CD4-positive, alpha-beta T cell treated with Interleukin-17A for 4 hours (primary cell): ENCODE results near the gene TPO.
"Not testable (repeated sequence)": the region's sequence is repeated elsewhere in the genome, so short reads cannot be mapped to it uniquely, and the experiment has no call there.

ENCODE experiments used
- DNase-seq: peaks from one replicate; pipeline ENCODE4 v3.0.0-alpha.2; 2020; ENCODE audit warnings: mixed read lengths

TPO gene

DNA sequence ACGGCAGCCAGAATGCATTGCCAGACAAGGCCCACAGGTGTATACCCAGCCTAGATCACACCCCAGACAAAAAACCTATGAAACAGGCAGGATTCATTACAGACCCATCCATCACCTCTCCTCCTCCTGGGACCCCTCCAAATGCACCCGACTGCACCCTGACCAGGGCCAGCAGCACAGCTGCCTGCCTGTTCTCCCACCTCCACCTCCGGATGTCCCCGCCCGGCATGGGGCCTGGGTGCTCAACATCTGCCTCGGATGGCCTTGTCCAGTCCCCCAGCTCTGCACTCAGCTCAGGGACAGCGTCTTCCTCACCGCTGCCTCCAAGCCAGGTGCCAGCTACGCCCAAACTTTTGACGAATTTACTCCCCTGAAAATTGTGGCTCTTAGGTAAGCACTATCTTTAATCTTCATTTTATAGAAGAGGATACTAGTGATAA, 91.1 kb downstream of the TPO start:
- no peak for DNase-seq

DNA sequence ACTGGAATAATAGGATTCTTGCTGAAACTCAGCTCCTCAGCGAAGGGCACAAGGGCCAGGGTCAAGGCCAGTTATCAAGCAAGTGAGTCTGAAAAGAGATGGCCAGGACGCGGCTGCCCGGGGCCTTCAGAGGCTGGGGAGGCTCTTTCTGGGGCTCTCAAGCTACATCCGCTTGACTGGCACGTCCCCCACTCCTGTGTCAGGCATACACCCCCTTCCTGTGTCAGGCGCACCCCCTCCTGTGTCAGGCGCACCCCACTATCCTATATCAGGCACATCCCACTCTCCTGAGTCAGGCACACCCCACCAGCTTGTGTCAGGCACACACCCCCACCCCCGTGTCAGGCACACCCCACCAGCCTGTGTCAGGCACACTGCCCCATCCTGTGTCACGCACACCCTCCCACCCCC, 91.8 kb downstream of the TPO start:
- DNase-seq = no peak

DNA sequence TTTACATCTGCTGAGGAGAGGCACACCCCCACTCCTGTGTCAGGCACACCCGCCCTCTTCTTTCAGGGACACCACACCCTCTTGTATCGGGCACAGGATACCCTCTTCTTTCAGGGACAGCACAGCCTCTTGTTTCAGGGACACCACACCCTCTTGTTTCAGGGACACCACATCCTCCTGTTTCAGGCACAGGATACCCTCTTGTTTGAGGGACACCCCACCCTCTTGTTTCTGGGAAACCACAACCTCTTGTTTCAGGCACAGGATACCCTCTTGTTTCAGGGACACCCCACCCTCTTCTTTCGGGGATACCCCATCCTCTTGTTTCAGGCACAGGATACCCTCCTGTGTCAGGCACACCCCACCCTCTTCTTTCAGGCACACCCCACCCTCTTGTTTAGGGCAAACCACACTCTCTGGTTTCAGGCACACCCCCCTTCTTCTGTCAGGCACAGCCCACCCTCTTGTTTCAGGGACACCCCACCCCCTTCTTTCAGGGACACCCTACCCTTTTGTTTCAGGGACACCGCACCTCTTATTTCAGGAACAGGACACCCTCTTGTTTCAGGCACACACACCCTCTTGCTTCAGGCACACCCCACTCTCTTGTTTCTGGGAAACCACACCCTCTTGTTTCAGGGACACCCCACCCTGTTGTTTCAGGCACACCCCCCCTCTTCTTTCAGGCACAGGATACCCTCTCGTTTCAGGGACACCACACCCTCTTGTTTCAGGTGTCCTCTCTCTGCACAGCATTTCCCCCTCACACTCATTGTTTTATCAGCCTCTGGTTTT, 96.2 kb downstream of the TPO start:
- peak; percentile 26 for DNase-seq

- DNase-seq = no peak
Observed at GRCh38 chr2:1510176-1510575, 96.9 kb downstream of the TPO start.

- DNase-seq = no peak
Observed at GRCh38 chr2:1511455-1511854, 98.2 kb downstream of the TPO start.

- DNase-seq = no peak
Observed at GRCh38 chr2:1512321-1513289, 99.3 kb downstream of the TPO start.

DNA sequence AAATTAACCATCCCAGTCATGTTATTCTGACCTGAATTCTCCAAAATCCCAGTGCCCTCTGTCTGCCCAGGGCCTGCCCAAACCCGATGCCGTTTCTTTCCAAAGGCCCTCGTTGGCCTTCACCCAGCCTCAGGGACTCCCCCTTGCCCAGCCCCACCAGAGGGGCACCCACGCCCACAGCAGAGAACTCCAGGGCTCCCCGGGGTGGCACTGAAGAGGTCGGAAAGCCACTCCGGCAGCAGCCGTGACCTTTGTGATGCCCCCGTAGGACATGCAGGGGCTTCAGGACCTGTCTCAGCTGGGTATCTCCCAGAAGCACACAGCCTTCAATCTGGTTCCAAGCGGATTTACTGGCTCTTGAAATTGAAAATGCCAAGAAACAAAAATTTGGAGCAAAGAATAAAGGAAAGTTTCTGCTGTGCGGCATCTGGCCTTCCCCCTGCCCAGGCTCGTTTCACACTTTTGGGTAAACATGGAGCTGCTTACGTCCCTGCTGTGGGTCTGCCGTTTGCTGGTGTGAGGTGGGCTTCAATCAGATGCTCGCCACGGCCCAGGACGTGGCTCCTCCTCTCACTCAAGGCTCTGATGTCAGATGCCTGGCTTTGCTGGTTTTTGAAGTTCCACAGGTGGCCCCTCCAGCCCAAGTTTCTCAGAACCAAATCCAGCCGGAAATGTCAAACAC, 101.3 kb downstream of the TPO start:
- DNase-seq = no peak

- no peak for DNase-seq
Observed at GRCh38 chr2:1515073-1515430, 101.8 kb downstream of the TPO start.

- DNase-seq = no peak
Observed at GRCh38 chr2:1515986-1516797, 102.9 kb downstream of the TPO start.

DNA sequence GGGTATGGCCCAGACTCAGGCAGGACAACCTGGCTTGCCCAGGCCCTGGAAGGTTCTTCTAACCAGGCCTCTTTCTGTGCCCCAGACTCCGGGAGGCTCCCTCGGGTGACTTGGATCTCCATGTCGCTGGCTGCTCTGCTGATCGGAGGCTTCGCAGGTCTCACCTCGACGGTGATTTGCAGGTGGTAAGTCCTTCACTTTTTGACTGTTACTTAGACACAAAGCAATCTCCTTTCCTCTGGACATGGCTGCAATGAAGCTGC, 103.5 kb downstream of the TPO start:
- DNase-seq = no peak

GRCh38 chr2:1517291-1517690, 104.0 kb downstream of the TPO start:
- not testable (repeated sequence) for DNase-seq

DNA sequence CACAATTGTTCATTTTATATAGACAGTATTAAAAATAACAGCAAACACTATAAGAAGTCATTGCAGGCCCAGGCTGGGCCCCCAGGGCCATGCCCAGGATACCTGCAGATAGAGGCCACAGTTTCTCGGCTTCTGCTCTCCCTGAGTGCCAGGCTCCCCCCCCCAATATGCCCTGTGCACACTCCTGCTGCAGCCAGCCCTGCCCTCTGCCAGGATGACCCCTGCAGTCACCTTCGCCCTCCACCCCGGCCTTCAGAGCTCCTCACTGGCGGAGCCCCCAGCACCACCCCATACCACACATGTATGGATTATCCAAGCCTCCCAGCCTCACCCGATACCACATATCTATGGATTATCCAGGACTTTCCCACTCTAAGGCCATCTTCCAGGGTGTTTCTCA, 104.5 kb downstream of the TPO start:
- no peak for DNase-seq

- DNase-seq = no peak
Observed at GRCh38 chr2:1518331-1518803, 105.1 kb downstream of the TPO start.

DNA sequence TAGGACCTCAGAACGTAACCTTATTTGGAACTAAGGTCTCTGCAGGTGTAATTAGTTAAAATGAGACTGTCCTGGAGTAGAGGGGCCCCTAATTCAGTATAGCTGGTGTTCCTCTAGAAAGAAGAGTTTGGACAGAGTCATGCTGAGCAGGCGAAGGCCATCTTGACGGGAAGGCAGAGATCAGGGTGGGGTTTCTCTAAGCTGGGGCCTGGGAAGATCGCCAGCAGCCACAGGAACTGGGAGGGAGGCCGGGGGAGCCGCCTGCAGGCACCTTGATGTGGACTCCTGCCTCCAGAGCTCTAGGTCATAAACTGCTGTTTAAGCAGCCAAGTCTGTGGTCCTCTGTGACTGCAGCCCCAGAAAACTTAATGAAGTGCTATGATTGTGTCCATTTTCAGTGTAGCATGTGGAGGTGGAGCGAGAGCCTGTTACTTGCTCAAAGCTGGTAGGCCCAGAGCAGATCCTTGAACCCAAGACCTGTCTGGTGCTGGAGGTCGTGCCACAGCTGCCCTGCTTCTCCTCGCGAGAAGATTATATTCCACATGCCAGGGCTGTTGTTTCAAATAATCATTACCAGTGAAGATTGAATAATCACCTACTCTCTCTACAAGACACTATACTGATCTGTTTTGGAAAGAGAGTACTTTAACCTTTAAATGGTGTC, 105.7 kb downstream of the TPO start:
- peak; percentile 18 for DNase-seq

- no peak for DNase-seq
Observed at GRCh38 chr2:1521191-1521877, 108.1 kb downstream of the TPO start.

- no peak for DNase-seq
Observed at GRCh38 chr2:1521878-1522830, 108.9 kb downstream of the TPO start.

- no peak for DNase-seq
Observed at GRCh38 chr2:1527153-1527992, 114.1 kb downstream of the TPO start.

DNA sequence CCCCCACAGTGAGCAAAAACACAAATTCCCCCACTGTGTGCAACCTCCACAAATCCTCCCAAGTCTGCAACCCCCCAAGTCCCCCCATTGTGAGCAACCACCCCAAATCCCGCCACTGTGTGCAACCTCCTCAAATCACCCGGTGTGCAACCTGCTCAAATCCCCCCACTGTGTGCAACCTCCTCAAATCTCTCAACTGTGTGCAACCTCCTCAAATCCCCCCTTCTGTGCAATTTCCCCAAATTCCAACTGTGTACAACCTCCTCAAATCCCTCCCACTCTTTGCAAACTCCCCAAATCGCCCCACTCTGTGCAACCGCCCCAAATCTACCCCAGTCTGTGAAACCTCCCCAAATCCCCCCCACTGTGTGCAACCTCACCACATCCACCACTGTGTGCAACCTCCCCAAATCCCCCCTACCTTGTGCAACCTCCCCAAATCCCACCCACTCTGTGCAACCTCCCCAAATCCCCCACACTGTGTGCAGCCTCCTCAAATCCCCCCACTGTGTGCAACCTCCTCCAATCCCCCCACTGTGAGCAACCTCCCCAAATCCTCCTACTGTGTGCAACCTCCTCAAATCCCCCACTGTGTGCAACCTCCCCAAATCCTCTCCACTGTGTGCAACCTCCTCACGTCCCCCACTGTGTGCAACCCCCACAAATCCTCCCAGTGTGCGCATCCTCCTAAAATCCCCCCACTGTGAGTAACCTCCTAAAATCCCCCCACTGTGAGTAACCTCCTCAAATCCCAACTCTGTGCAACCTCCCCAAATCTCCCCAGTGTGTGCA, 115.2 kb downstream of the TPO start:
- no peak for DNase-seq
